ENCODE measurements around the gene TRIM15.
A peak's percentile ranks its signal among the peaks of the same experiment; 100 is the strongest.
"Not testable (repeated sequence)": the region's sequence is repeated elsewhere in the genome, so short reads cannot be mapped to it uniquely, and the experiment has no call there.

TRIM15 gene

DNA sequence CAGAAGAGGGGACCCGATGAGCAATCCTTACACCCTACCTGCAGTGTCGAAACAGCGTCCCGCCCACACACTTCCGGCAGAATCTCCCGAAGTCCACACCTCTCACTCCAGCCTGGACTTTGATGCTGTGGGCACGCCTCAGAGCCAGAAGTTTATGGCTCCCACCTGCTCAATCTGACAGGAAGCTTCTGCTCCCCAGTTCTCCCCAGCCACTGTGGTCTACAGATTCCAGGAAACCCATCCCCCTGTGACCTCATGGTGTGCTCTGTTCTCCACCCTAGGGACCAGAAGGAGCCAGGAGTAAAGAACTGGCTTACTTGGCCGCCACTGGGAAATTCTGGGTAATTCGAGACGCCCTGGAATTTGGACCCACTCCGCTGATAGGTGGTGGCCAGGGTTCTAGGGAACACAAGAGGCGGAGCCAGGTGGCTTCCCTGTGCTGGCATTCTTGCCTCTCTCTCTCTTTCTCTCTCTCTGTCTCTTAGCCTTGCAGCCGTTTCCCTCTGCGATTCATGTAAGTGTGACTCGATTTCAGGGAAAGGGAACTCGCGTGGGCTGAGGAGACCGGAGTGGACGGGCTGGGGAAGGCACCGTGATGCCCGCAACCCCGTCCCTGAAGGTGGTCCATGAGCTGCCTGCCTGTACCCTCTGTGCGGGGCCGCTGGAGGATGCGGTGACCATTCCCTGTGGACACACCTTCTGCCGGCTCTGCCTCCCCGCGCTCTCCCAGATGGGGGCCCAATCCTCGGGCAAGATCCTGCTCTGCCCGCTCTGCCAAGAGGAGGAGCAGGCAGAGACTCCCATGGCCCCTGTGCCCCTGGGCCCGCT, at the start of gene TRIM15:
TRIM15 (plus strand) TSS at position 457 of the 828 bp plus-strand sequence; CDS start at position 596, 139 bp downstream.
- DNase-seq (ENCODE audit: low read depth, low spot score): no peak

DNA sequence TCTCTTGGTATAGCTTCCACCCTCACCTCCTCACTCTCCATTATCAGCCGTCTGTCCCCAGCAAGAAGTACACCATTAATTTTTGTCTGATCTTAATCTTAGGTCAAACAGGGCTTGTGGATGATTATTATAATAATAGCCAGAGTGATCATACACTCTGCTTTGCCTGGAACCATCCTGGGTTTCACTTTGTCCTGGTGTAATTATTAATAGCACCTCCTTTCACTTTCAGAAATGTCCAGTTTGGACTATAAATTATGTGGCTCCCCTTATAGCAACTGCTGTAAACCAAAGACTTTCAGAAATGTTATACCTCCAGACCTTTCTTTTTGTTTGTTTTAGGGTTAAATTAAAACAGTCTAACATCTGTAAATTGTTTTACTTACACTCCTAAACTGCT, 49.5 kb upstream of the TRIM15 start:
- no peak for DNase-seq (ENCODE audit: low read depth, low spot score)

- DNase-seq (ENCODE audit: low read depth, low spot score): no peak
Measured at GRCh38 chr6:30116724-30117123, 46.6 kb upstream of the TRIM15 start.

DNA sequence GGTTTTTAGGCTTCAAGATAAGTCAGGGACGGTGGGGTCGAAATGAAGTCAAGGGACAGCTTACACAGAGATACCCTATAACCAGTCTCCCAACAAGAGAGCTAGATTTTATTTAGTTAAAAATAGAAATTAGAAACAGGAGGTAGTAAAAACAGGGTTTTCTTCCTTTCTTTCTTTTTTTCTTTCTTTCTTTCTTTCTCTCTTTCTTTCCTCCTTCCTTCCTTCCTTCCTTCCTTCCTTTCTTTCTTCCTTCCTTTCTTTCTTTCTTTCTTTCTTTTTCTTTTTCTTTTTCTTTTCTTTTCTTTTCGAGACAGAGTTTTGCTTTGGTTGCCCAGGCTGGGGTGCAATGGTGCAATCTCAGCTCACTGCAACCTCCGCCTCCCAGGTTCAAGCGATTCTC, 44.7 kb upstream of the TRIM15 start:
- DNase-seq (ENCODE audit: low read depth, low spot score): not testable (repeated sequence)

- DNase-seq (ENCODE audit: low read depth, low spot score): no peak
Measured at GRCh38 chr6:30121446-30122366, 41.6 kb upstream of the TRIM15 start.

- DNase-seq (ENCODE audit: low read depth, low spot score): no peak
Measured at GRCh38 chr6:30122515-30122914, 40.8 kb upstream of the TRIM15 start.

- peak; percentile 55 for DNase-seq (ENCODE audit: low read depth, low spot score)
Measured at GRCh38 chr6:30127238-30128093, 35.9 kb upstream of the TRIM15 start.

DNA sequence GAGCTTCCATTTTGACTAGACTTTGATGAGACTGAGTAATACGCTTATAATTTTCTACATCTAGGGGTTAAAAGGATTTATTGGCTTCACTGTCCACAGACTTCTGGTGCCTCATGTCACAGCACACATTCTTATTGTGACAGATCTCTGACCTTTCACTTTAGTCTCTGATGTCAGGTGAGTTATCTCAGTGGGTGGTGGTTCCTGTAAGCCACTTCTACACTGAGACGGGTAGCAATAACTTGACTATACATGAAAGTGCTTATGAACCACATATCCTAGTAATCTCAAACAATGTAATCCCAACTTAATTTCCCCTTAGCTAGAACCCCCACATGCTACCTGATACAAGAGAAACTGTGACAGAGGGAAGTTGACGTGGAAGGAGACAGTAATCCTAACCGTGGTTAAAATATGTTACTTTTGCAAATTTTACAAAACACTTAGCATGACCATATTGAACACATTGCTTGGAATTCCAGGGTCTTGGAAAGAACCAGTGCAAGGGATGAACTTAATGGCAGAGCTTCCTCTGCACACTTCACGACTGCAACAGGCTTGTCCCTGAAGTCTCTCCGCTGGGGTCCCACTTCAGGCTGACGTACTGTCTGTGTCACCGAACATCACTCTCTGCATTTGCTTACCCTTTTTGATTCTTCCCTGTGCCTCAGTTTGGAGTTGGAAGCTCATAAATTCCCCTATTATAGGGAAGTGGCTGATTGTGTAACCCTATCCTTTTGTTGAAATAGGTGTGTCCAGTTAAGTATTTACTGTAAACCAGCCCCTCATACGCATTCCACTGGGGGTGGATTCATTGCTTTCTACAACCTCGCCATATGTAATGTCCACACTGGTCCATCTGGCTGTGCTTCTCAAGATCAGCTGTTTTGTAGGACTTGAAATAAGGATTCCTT, 33.8 kb upstream of the TRIM15 start:
- no peak for DNase-seq (ENCODE audit: low read depth, low spot score)

DNA sequence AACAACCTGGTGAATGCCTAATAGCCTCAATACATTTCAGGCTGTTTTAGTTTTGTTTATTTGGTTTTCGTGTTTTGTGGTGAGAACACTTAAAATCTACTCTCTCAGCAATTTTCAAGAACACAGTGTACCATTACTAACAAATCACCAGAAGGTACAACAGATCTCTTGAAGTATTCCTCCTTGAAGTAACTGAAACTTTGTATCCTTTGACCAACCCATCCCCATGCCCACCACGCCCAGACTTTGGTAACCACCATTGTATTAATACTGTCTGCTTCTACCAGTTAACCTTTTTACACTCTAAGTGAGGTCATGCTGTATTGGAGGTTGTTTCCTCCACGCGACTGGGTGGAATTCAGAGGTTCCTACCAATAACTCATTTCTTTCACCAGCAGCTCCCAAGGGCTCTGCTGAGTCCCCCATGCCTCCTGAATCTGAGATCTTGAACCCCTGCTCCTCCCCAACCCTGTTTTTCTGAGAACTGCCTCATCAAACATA, 33.1 kb upstream of the TRIM15 start:
- DNase-seq (ENCODE audit: low read depth, low spot score): no peak

GRCh38 chr6:30130887-30131862, 32.2 kb upstream of the TRIM15 start:
- DNase-seq (ENCODE audit: low read depth, low spot score): peak; percentile 78

GRCh38 chr6:30131947-30132497, 31.3 kb upstream of the TRIM15 start:
- no peak for DNase-seq (ENCODE audit: low read depth, low spot score)

GRCh38 chr6:30135147-30135546, 28.2 kb upstream of the TRIM15 start:
- no peak for DNase-seq (ENCODE audit: low read depth, low spot score)

DNA sequence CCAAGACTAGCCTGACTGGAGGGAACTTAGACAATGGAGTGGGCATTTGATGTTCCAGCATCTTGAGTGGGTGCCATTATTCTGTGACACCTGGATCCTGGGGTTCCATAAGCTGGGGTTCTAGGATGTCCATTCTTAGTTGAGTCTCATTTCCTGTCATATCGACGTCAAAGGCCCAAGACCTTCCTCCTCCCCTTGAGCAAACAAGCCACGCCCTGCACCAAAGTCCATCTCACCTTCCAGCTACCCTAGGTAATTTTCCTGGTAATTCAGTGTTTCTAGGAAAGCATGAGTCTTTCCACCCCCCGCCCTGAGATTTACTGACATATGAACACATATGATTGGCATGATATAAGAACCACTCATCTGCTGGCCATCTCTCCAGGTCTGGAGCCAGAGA, 27.6 kb upstream of the TRIM15 start, which contains the start of gene TRIM40:
TRIM40 (plus strand) TSS at position 384 of the 400 bp plus-strand sequence. CDS start 897 bp downstream, outside the sequence.
- DNase-seq (ENCODE audit: low read depth, low spot score): no peak

DNA sequence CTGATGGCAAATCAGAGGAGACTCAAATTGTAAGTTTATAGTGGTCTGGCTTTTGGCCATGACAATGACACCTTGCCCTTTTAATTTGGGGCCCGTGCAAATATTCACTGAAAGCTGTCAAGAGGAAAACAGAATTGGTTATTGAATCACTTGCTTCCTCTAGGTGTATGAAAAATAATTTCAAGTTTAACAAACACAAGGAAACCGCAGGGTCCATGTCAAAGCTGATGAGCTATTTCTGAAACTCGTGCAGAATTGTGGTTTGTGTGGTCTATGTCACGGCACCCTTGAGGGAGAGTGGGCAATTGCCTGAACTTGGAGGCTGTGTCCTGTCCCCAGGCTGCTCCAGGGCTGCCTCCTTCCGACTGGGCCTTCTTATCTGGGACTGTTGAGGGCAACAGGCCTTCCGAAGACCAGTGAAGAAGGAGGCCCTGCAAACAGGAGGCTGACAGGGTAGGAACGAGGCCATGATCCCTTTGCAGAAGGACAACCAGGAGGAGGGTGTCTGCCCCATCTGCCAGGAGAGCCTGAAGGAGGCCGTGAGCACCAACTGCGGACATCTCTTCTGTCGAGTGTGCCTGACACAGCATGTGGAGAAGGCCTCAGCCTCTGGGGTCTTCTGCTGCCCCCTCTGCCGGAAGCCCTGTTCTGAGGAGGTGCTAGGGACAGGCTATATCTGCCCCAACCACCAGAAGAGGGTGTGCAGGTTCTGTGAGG, 26.6 kb upstream of the TRIM15 start:
- DNase-seq (ENCODE audit: low read depth, low spot score): no peak

DNA sequence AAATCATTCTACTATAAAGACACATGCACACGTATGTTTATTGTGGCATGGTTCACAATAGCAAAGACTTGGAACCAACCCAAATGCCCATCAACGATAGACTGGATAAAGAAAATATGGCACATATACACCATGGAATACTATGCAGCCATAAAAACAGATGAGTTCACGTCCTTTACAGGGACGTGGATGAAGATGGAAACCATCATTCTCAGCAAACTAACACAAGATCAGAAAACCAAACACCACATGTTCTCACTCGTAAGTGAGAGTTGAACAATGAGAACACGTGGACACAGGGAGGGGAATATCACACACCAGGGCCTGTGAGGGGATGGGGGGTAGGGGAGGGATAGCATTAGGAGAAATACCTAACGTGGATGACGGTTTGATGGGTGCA, 23.1 kb upstream of the TRIM15 start:
- not testable (repeated sequence) for DNase-seq (ENCODE audit: low read depth, low spot score)

DNA sequence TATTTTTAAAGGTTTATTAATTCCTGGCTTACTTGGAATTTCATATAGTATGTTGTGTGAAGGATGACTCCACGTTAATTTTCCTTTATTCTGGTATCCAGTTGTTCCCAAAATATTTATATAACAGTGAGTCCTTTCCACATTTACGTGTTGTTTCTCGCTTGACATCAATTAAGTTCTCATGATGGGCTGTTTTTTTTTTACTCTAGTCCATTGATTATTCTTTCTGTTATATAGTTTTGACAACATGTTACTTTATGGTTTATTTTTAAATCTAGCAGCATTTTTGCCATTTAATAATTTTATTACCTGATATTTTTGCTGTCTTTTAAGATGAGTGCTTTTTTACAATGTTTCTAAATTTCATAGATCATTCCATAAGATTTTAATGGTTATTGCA, 20.7 kb upstream of the TRIM15 start:
- DNase-seq (ENCODE audit: low read depth, low spot score): no peak

GRCh38 chr6:30143780-30144179, 19.6 kb upstream of the TRIM15 start:
- no peak for DNase-seq (ENCODE audit: low read depth, low spot score)

- no peak for DNase-seq (ENCODE audit: low read depth, low spot score)
Measured at GRCh38 chr6:30144811-30145210, 18.5 kb upstream of the TRIM15 start.

All from ELF-1 (cell line).